Cortex of kidney (tissue), 1 donor: ENCODE data around the gene PPARGC1A.

Experiments
- DNase-seq: peaks from one replicate; lab custom pipeline; 2025; lab: John Stamatoyannopoulos, UW

PPARGC1A gene

DNA sequence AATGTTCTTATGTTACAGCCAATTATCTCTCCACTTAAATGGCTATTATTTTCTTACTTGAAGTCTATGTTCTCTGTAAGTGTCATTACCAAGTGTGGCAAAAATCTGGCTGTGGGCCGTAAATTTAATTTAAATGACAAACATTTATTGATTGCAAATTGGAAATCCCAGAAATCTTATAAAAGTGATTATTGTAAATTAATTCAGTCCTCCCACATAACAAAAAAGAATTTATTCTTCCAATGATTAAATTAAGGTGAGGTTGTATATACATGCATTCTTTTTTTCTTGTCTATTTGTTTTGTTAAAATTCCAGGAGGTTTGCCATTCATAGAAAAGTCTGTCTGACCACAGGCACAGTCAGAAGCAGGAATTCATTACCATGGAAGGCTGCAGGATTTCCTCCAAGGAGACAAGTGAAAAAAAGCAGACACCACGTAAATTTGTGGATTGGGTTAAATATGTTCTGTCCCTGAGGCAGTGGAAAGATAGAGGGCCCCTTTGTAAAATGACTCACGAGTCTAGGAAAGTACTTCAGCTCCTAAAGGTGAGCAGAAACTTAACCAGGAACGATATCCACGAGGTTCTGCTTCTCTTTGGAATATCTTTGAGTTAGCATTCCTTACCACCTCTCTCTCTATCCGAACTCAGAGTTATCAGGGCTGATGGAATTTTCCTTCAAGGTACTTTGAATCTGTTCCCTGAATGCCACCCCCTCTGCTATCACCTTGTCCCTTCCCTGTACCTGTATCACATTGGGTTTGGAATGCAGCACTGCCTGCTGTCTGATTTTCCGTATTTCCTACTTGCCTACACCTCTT, 10.7 kb downstream of the PPARGC1A start:
- DNase-seq: no peak

DNA sequence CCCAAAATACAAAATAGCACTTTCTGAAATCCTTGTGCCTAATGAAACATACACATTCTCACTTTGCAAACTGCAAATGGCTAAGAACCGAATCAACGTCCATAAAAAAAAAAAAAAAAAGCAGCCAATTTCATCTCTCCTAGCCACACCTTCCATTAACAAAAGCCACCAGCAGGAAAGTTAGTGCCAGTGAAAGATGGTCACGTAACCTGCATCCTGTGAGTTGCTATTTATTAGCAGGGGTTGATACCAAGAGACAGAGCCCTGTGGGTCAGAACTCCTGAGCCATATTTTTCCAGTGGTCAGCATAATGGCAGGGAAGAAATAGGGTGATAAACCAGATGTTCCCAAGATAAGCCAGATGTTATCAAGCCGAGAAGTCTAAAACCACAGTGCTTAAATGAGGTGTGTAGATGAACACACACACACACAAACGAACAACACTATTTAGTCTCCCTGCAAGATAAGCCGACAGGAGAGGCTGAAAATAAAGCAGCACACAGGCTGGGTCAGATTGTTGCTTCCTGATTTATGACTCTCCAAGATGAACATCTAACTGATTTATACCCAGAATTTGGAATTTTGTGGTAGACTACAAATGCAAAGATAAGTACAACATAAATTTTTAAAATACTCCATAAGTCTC, 11.5 kb downstream of the PPARGC1A start:
- DNase-seq: no peak

- DNase-seq: no peak
These were observed 12.1 kb downstream of the PPARGC1A start for GRCh38 chr4:23877758-23878229.

- DNase-seq: no peak
These were observed 13.3 kb downstream of the PPARGC1A start for GRCh38 chr4:23876418-23877089.

DNA sequence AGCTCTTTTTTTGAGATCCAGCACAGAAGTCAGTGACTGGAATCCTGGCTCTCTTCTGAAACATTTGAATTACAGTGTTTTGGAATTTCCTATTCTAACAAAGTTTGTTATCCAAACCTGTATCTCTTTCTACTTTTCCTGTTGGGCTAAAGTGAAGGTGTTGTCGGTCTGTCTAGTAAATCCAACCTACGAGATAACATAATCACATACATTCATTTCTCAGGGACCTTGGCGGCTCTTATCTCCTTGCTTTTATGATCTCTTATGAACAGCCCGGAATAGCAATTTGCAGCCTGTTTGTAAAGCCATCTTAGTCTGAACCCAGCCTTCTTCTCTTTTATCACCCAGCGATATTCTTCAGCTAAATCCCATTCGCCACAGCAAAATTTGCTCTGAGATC, 14.5 kb downstream of the PPARGC1A start:
- no peak for DNase-seq

GRCh38 chr4:23874536-23874901, 15.3 kb downstream of the PPARGC1A start:
- DNase-seq: no peak

DNA sequence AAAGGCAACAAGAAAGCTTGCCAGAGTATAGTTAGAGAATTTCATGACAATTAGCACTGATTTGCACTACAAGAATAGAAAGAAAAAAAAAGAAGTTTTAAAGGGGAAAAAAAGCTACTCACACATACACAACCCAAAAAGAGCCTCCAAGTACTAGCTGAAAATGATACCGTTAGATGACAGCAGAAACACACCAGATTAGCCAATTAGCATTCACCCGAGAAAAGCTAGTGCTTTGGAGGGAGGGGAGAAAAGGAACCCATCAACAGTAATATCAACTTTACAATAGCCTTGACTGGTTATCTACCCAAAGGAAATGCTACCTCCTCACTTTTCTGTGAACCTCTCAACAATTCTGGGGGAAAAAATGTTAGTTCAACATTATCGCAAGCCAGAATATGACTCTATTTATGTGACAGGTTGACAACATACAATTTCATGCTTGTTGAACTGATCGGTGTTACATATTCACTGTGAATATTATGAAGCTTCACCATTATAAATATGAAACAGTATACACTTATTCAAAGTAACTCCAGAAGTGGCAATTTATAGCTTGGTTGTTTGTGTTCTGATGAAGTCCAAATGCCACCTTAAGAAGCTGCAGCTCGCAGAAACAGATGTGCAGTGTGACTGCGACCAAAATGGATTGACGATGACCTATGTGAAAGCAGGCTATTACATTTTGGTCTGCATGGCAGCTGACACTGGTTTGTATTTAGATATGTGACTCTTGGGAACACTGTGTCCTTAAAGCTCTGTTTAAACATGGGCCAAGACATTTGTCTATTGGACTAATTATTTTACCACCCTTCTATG, 15.9 kb downstream of the PPARGC1A start:
- DNase-seq: no peak

- DNase-seq: no peak
These were observed 18.4 kb downstream of the PPARGC1A start for GRCh38 chr4:23871426-23871825.

- DNase-seq: no peak
These were observed 23.3 kb downstream of the PPARGC1A start for GRCh38 chr4:23866450-23867075.

DNA sequence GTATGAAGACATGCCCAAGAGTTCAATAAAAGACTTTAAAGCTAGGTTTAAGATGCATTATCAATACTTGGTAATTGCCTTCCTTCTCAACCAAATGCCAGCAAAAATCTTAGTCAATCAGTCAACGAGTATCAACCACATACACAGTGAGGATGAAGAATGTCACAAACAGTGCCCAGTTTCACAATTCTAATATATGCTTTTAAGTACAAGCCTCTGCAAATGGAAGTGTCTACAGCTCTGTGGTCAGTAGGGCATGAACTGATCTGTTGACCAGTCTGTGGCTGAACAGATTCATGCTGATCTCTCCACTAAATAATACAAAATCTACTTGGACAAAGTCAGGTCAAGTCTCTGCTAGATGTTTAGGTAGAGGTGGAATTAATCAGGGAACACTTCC, 27.9 kb downstream of the PPARGC1A start:
- DNase-seq: no peak

DNA sequence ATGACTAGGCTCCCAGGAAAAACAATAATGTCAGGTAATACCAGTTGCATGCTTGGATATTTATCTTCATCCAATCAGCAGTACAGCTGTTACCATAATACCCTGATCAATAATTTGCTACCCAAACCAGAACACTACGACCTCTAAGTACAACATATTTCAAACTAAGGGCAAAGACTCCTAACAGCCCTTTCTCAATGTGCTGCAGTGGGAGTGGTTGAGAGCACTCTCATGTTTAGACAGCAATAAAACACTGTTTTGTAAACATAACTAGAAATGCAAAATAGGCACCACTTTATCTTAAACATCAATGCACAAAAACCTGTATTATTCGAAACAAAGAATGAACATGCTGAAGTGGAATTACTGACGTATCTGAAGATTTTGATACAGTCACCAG, 28.9 kb downstream of the PPARGC1A start:
- no peak for DNase-seq

DNA sequence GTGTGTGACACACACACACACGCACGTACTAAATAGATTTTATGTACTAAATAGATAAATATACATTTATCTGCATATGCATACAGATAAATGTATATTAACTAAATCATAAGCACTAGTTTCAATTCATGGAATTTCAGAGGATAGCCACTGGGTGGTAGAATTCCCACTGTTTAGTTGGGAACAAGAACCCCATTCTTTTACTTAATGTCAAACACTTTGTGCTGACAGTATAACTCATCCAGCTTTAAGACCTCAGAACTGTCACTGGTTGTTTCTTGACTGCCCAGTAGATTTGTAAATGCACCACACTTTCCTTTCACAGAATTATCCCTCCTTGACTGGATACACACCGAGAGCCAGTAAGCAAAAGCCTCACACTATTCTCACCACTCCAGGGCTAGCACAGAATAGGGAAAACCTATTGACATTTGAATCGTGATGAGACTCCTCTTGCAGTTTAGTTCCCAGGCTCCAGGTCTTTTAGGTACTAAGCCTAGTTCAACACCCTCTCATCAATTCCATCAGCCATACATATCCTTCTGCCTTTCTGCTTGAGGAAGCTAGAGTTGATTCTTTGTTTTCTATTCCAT, 32.4 kb downstream of the PPARGC1A start:
- DNase-seq: no peak

- no peak for DNase-seq
These were observed 33.2 kb downstream of the PPARGC1A start for GRCh38 chr4:23856630-23857029.

DNA sequence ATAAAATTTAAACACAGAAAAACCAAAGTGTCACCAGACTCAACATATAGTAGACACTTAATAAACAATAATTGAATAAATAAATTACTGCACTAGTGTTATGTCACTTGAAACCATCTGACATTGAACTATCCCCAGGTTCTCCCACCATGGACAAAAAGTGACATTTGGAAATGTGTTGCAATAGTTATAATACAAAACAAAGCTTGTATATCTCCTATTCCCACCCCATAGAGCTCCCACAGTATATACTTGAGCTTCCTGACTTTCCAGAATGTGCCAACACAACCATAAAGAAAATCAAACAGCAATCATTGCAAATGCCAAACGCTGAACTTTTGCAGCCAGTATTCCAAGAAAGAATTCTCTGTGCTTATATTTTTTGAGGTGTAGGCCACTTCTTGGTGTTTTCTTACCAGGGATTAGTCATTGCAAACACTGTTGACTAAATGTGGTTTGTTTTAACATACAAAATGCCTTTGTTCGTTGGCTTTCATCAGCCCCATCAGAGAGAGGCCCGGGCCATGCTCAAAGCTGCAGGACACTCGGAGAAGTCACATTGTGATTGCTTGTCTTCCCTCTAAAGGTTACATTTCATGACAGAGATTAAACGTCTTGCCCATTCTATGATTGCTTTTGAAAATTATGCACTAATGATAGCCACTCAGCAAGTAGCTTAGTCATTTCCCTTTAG, 33.8 kb downstream of the PPARGC1A start:
- no peak for DNase-seq

DNA sequence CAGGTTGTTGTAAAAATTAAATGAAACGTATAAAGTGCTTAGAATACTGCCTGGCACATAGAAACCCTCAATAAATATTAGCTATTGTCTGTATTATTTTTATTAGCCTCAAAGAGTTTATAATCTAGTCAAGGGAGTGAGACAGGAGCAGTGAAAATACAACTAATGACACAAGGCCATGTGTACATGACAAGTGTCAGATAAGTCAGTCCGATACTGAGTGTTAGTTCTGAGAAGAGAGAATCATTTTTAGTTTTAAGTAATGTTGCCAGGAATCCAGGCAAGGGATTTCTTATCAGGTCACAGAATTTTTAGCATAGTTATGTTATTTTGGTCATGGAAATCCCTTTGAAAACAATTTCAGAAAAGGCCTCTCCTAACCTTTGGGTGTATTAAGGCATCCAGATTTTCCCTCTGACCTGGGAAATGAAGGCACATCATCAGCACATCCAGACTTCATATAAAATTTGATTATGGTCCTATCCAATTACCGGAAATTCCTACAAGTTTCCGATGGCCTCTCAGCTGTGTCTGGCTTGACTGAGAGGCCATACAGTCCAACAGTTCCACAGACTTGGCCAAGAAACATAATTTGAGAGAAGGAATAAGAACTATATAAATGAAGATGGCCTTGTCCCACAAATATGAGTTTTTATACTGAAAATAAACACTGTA, 35.7 kb downstream of the PPARGC1A start:
- no peak for DNase-seq

GRCh38 chr4:23851464-23851863, 38.4 kb downstream of the PPARGC1A start:
- no peak for DNase-seq

GRCh38 chr4:23847158-23847557, 42.7 kb downstream of the PPARGC1A start:
- DNase-seq: no peak

- DNase-seq: no peak
These were observed 44.9 kb downstream of the PPARGC1A start for GRCh38 chr4:23844961-23845360.

- DNase-seq: no peak
These were observed 50.6 kb downstream of the PPARGC1A start for GRCh38 chr4:23839279-23839678.

GRCh38 chr4:23838607-23839006, 51.2 kb downstream of the PPARGC1A start:
- no peak for DNase-seq
